B cell (primary cell): ENCODE results near the gene KIF25.

ENCODE experiments used
- CTCF ChIP-seq: fragments of 200-600 bp; IDR thresholded peaks from one replicate; pipeline ENCODE4 v1.8.0; 2022; ENCODE audit warnings: antibody characterized with exemption, mild to moderate bottlenecking
- EZH2 ChIP-seq: IDR thresholded peaks from 2 replicates; pipeline ENCODE4 v1.6.1; 2012; ENCODE audit warnings: borderline replicate concordance, low read depth, mild to moderate bottlenecking, moderate library complexity, low read length; ENCODE audit not compliant: insufficient read depth, poor library complexity, severe bottlenecking

GRCh38 chr6:167970230-167970629 lies 27.2 kb upstream of the KIF25 start:
- TF ChIP-seq CTCF (no peak), EZH2 (no peak)
